Amygdala (tissue), 56 donors: ENCODE measurements around the gene ZBTB14.

Experiments
- DNase-seq, 56 donors: peaks; one replicate each; lab custom pipeline; 2025; lab: John Stamatoyannopoulos, UW

ZBTB14 gene

GRCh38 chr18:5294457-5295230, 882 bp downstream of the ZBTB14 start:
- peak in 43 of 56 donors; percentile 14 to 73 (median 45) for DNase-seq

- DNase-seq = no peak
These were observed 1.4 kb downstream of the ZBTB14 start for GRCh38 chr18:5294113-5294456.

GRCh38 chr18:5288517-5288935, 7.0 kb downstream of the ZBTB14 start:
- no peak for DNase-seq

- DNase-seq = no peak
These were observed 7.7 kb downstream of the ZBTB14 start for GRCh38 chr18:5287854-5288253.

- DNase-seq = no peak
These were observed 9.0 kb downstream of the ZBTB14 start for GRCh38 chr18:5286525-5286924.

- DNase-seq = peak in 3 of 56 donors; percentile 2 to 14 (median 4)
These were observed 10.2 kb downstream of the ZBTB14 start for GRCh38 chr18:5285326-5285725.

GRCh38 chr18:5284808-5285207, 10.7 kb downstream of the ZBTB14 start:
- DNase-seq = no peak

GRCh38 chr18:5282770-5283169, 12.8 kb downstream of the ZBTB14 start:
- no peak for DNase-seq

- no peak for DNase-seq
These were observed 18.6 kb downstream of the ZBTB14 start for GRCh38 chr18:5276947-5277346.

- DNase-seq = no peak
These were observed 19.7 kb downstream of the ZBTB14 start for GRCh38 chr18:5275872-5276271.

- DNase-seq = no peak
These were observed 26.7 kb downstream of the ZBTB14 start for GRCh38 chr18:5268874-5269273.

- DNase-seq = no peak
These were observed 28.8 kb downstream of the ZBTB14 start for GRCh38 chr18:5266721-5267120.

- no peak for DNase-seq
These were observed 41.6 kb downstream of the ZBTB14 start for GRCh38 chr18:5253910-5254309.

GRCh38 chr18:5251117-5251516, 44.4 kb downstream of the ZBTB14 start:
- no peak for DNase-seq

- DNase-seq = no peak
These were observed 44.9 kb downstream of the ZBTB14 start for GRCh38 chr18:5250603-5251002.

GRCh38 chr18:5244941-5245340, 50.6 kb downstream of the ZBTB14 start:
- no peak for DNase-seq

- DNase-seq = no peak
These were observed 56.1 kb downstream of the ZBTB14 start for GRCh38 chr18:5239447-5239846.
